ENCODE results near the gene RNF2.

Gene RNF2

DNA sequence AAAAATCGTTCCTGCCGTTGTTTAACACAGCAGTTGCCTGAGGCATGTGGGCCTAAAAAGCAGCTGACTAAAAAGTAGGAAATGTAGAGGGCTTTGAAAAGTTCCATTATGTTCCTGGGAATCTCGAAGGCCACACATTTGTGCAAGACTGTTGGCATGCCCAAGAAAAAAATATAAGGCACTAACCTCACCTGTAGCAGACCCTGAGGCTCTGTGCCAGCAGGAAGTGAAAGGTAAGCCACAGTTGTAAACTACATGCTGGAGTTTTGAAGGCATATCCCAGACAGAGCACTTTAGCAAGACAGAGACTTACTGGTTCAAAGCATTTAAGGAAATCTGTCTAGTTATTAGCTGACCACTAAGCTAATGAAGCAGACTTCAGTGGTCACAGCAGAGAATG lies 58.7 kb downstream of the RNF2 start:
- DNase-seq = no peak

- DNase-seq = no peak
Observed at GRCh38 chr1:185105121-185105520, 59.8 kb downstream of the RNF2 start.

DNA sequence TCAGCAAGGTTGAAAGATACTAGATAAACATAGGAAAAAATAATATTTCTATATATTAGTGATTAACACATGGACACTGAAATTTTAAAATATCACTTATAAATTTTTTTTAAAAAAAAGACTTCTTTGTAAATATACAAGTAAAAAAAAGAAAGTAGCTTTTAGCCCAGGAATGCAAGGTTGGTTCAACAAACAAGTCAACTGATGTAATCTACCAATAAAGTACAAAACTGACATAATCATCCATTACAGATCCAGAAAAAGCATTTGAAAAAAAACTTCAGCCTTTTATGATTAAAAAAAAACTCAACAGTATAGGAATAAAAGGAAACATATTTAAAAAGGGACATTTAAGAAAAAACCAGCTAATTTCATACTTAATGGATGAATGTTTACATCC lies 63.0 kb downstream of the RNF2 start:
- DNase-seq = no peak

GRCh38 chr1:185110145-185110544 lies 64.8 kb downstream of the RNF2 start:
- DNase-seq = no peak

GRCh38 chr1:185111873-185112272 lies 66.5 kb downstream of the RNF2 start:
- no peak for DNase-seq

DNA sequence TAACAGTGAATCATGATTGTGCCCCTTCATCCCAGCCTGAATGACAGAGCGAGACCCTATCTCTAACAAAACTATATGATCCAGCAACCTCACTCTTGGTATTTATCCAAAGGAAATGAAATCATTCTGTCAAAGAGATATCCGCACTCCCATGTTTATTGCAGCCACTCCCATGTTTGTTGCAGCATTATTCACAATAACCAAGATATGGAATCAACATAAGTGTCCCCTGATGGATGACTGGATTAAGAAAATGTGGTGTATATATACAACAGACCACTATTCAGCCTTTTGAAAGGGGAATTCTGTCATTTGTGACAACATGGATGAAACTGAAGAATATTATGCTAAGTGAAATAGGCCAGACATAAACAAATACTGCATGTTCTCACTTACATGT lies 67.0 kb downstream of the RNF2 start:
- DNase-seq = no peak

- DNase-seq = no peak
Observed at GRCh38 chr1:185129708-185130107, 84.3 kb downstream of the RNF2 start.

GRCh38 chr1:185132534-185132933 lies 87.2 kb downstream of the RNF2 start:
- no peak for DNase-seq

GRCh38 chr1:185137896-185138545 lies 92.7 kb downstream of the RNF2 start:
- no peak for DNase-seq

GRCh38 chr1:185139246-185139645 lies 93.9 kb downstream of the RNF2 start:
- DNase-seq = no peak

DNA sequence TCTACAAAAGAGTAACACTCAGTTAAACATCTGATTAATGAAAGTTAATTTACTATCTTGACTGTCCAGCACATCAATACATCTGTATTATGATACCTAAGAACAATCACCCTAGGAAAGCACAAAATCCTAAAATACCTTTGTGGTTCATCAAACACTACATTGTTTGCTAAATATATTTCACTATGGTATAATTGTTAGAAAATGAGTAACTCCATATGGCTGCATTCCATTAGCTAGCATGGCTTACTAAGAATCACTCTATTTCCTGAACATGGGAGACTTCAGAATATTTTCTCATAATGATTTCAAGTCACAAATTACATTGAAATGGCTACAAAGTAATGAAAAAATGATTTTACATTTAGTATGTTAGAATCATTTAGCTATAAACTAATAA lies 98.9 kb downstream of the RNF2 start:
- DNase-seq = no peak

DNA sequence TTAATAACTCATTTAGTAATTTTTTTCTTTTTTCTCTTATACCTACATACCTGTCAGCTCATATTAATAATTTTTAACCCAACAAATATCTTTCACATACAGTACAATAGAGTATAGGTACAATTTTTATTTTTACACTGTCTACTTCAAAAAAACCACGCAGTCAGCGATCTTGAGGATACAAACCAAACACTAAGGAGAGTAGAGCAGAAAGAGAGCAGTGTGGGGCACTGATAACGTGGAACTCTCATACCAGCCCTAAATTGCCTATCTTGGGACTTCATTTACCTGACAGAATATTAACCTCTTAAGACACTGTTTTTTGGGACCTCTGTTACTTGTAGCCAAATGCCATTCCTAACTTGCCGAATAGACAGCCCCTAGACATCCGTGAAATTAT lies 105.9 kb downstream of the RNF2 start:
- no peak for DNase-seq
